Anterior cingulate cortex (tissue), 58 donors: Measurements from ENCODE around the gene SLC25A42.

Source experiments
- DNase-seq, 58 donors: peaks; one replicate each; lab custom pipeline; 2025; lab: John Stamatoyannopoulos, UW

The SLC25A42 gene

GRCh38 chr19:19064811-19065745 lies 1.3 kb downstream of the SLC25A42 start:
- DNase-seq: peak in 11 of 58 donors; percentile 5 to 46 (median 10)

GRCh38 chr19:19067276-19068072 lies 3.7 kb downstream of the SLC25A42 start:
- peak in 13 of 58 donors; percentile 6 to 60 (median 18) for DNase-seq

GRCh38 chr19:19068659-19069654 lies 5.2 kb downstream of the SLC25A42 start:
- DNase-seq: peak in 24 of 58 donors; percentile 3 to 45 (median 19)

- no peak for DNase-seq
Measured at GRCh38 chr19:19071897-19072296, 8.1 kb downstream of the SLC25A42 start.

GRCh38 chr19:19074196-19074882 lies 10.5 kb downstream of the SLC25A42 start:
- DNase-seq: no peak

GRCh38 chr19:19075126-19075525 lies 11.3 kb downstream of the SLC25A42 start:
- DNase-seq: no peak

- no peak for DNase-seq
Measured at GRCh38 chr19:19076476-19076875, 12.7 kb downstream of the SLC25A42 start.

GRCh38 chr19:19077103-19077502 lies 13.3 kb downstream of the SLC25A42 start:
- no peak for DNase-seq

- no peak for DNase-seq
Measured at GRCh38 chr19:19078801-19079200, 15.0 kb downstream of the SLC25A42 start.

GRCh38 chr19:19079571-19079970 lies 15.8 kb downstream of the SLC25A42 start:
- DNase-seq: no peak

GRCh38 chr19:19081642-19082151 lies 17.9 kb downstream of the SLC25A42 start:
- DNase-seq: no peak

- DNase-seq: no peak
Measured at GRCh38 chr19:19083413-19084178, 19.8 kb downstream of the SLC25A42 start.

- DNase-seq: no peak
Measured at GRCh38 chr19:19087676-19088075, 23.9 kb downstream of the SLC25A42 start.

GRCh38 chr19:19094513-19094912 lies 30.7 kb downstream of the SLC25A42 start:
- DNase-seq: no peak

GRCh38 chr19:19095691-19096090 lies 31.9 kb downstream of the SLC25A42 start:
- no peak for DNase-seq

GRCh38 chr19:19096641-19097627 lies 33.1 kb downstream of the SLC25A42 start:
- DNase-seq: no peak

- DNase-seq: no peak
Measured at GRCh38 chr19:19098084-19098702, 34.4 kb downstream of the SLC25A42 start.
